HCT116 (cell line): Measurements from ENCODE around the gene CYB561D1.

ENCODE experiments used
- CEBPB ChIP-seq: IDR thresholded peaks from 2 replicates; pipeline ENCODE4 v1.6.1; 2012; ENCODE audit warnings: low read depth
- ELF1 ChIP-seq: IDR thresholded peaks from 2 replicates; pipeline ENCODE4 v1.6.1; 2012; ENCODE audit warnings: low read depth, borderline replicate concordance
- EZH2 ChIP-seq: fragments of 200-600 bp; sonication (generic); IDR thresholded peaks from 2 replicates; pipeline ENCODE4 v1.6.1; 2017; ENCODE audit warnings: antibody characterized with exemption, mixed run types
- EZH2phosphoT487 ChIP-seq: fragments of 200-600 bp; IDR thresholded peaks from 2 replicates; pipeline ENCODE4 v1.6.1; 2018; ENCODE audit warnings: antibody characterized with exemption, borderline replicate concordance
- FOSL1 ChIP-seq: IDR thresholded peaks from 2 replicates; pipeline ENCODE4 v1.6.1; 2012; ENCODE audit warnings: low read depth
- JUND ChIP-seq: IDR thresholded peaks from 2 replicates; pipeline ENCODE4 v1.6.1; 2012
- POLR2A ChIP-seq: IDR thresholded peaks from 2 replicates; pipeline ENCODE4 v1.7.0; 2011; ENCODE audit warnings: borderline replicate concordance; ENCODE audit not compliant: insufficient read depth, insufficient read length; ENCODE audit errors: extremely low read depth
- POLR2AphosphoS5 ChIP-seq: IDR thresholded peaks from 2 replicates; pipeline ENCODE4 v1.6.1; 2011; ENCODE audit warnings: mild to moderate bottlenecking, low read depth, low read length, moderate library complexity
- SP1 ChIP-seq: IDR thresholded peaks from 2 replicates; pipeline ENCODE4 v1.6.1; 2012; ENCODE audit warnings: low read depth
- YY1 ChIP-seq: IDR thresholded peaks from 2 replicates; pipeline ENCODE4 v1.6.1; 2011; ENCODE audit warnings: low read length, low read depth, moderate library complexity, mild to moderate bottlenecking; ENCODE audit not compliant: insufficient replicate concordance; ENCODE audit errors: extremely low read depth
- ZNF274 ChIP-seq: fragments of 200-500 bp; sonication (Bioruptor generic); IDR thresholded peaks from 2 replicates; pipeline ENCODE4 v1.6.1; 2014; ENCODE audit warnings: mild to moderate bottlenecking, low read depth, low read length, inconsistent platforms
- TF ChIP-seq, protein P1 (sequence below): IDR thresholded peaks from 2 replicates; pipeline ENCODE4 v1.6.1; 2012
- TF ChIP-seq, protein P2 (sequence below), 3 experiments: fragments of 200-600 bp in 1 of 3; sonication (generic) in 1 of 3; IDR thresholded peaks in 2 of 3; conservative IDR thresholded peaks in 1 of 3; 2 replicates each; pipeline ENCODE4 v1.5.1; 2012 to 2017; ENCODE audit warnings: low read depth in 2 of 3, low read length in 2 of 3, antibody characterized with exemption in 1 of 3, borderline replicate concordance in 1 of 3, control low read depth in 1 of 3, mild to moderate bottlenecking in 1 of 3, mixed read lengths in 1 of 3, mixed run types in 1 of 3, moderate library complexity in 1 of 3; ENCODE audit not compliant: insufficient read depth in 1 of 3

DNA sequence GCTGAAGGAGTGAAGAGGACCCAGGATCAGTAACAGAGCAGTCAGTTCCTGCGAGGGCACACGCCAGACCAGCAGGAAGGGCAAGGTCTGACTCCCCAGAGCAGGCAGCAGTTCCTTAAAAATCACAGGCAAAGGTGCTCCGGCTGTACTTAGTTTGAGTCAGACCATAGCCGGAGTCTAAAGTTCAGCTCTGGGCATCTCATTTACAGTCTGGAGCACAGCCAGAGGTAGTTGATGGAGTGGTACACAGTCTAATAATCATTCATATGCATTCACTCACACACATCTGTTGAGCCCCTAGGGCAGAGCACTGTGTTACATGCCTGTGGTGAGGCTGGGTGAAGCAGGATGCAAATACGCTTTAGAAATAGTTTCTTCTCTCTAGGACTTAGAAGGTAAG is 23.0 kb downstream of the CYB561D1 start:
- TF ChIP-seq POLR2A (no peak), ELF1 (no peak), YY1 (no peak), SP1 (no peak), POLR2AphosphoS5 (no peak), CEBPB (no peak), JUND (no peak), EZH2 (no peak), EZH2phosphoT487 (no peak), FOSL1 (no peak), ZNF274 (no peak)
- TF ChIP-seq, protein P1, sequence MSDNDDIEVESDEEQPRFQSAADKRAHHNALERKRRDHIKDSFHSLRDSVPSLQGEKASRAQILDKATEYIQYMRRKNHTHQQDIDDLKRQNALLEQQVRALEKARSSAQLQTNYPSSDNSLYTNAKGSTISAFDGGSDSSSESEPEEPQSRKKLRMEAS = no peak
- TF ChIP-seq, protein P2, sequence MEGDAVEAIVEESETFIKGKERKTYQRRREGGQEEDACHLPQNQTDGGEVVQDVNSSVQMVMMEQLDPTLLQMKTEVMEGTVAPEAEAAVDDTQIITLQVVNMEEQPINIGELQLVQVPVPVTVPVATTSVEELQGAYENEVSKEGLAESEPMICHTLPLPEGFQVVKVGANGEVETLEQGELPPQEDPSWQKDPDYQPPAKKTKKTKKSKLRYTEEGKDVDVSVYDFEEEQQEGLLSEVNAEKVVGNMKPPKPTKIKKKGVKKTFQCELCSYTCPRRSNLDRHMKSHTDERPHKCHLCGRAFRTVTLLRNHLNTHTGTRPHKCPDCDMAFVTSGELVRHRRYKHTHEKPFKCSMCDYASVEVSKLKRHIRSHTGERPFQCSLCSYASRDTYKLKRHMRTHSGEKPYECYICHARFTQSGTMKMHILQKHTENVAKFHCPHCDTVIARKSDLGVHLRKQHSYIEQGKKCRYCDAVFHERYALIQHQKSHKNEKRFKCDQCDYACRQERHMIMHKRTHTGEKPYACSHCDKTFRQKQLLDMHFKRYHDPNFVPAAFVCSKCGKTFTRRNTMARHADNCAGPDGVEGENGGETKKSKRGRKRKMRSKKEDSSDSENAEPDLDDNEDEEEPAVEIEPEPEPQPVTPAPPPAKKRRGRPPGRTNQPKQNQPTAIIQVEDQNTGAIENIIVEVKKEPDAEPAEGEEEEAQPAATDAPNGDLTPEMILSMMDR (IDR thresholded peaks at IDR 0.05 in 2 of 3, conservative IDR thresholded peaks at IDR 0.05 in 1 of 3; ENCODE audit: borderline replicate concordance in 1 of 3, insufficient read depth in 1 of 3, low read depth in 2 of 3, low read length in 2 of 3) = no peak
